Natural killer cell (primary cell): ENCODE measurements around the gene EAF1. TPM values are rescaled to one million over a fixed set of nuclear protein-coding genes. Genes with fewer than 3 reads are reported as not detected.

Experiments
- ATAC-seq, 3 donors: fragments of 150-1000 bp in 2 of 3; fragments of 200-7000 bp in 1 of 3; cut with Tn5 transposase; 1 replicate in 1 of 3; 2 replicates in 2 of 3; pipeline ENCODE4 v1.10.0; 2021; ENCODE audit warnings: mild to moderate bottlenecking in 2 of 3, moderate library complexity in 2 of 3
- DNase-seq, 2 donors: peaks; one replicate each; pipeline versions ENCODE4 v3.0.0 to v3.0.0-alpha.2; 2013 to 2021; ENCODE audit warnings: mixed read lengths in 1 of 2
- H3K27ac ChIP-seq: one replicate; pipeline ENCODE4 v1.5.1; 2013; ENCODE audit warnings: mild to moderate bottlenecking, low read length
- H3K27me3 ChIP-seq: one replicate; pipeline ENCODE4 v1.6.1; 2013; ENCODE audit warnings: low read length; ENCODE audit not compliant: control insufficient read depth, insufficient read depth
- H3K36me3 ChIP-seq: one replicate; pipeline ENCODE4 v1.6.1; 2013; ENCODE audit warnings: low read length; ENCODE audit not compliant: control insufficient read depth, insufficient read depth
- H3K4me1 ChIP-seq: one replicate; pipeline ENCODE4 v1.6.1; 2013; ENCODE audit warnings: low read length; ENCODE audit not compliant: control insufficient read depth, insufficient read depth
- H3K4me3 ChIP-seq: one replicate; pipeline ENCODE4 v1.5.1; 2013; ENCODE audit warnings: low read length
- H3K9me3 ChIP-seq: one replicate; pipeline ENCODE4 v1.6.1; 2013; ENCODE audit warnings: low read length; ENCODE audit not compliant: control insufficient read depth, insufficient read depth
- H3K27ac Mint-ChIP-seq, 2 donors: one replicate each; pipeline ENCODE4 v1.8.0; 2022; ENCODE audit warnings: mild to moderate bottlenecking in 2 of 2, mixed read lengths in 2 of 2, moderate library complexity in 1 of 2
- H3K27me3 Mint-ChIP-seq, 2 donors: one replicate each; pipeline ENCODE4 v1.8.0; 2022; ENCODE audit warnings: low read depth in 2 of 2, mixed read lengths in 2 of 2
- H3K36me3 Mint-ChIP-seq: one replicate; pipeline ENCODE4 v1.8.0; 2022; ENCODE audit warnings: mixed read lengths
- H3K4me1 Mint-ChIP-seq, 2 donors: one replicate each; pipeline ENCODE4 v1.8.0; 2022; ENCODE audit warnings: mixed read lengths in 2 of 2
- H3K4me3 Mint-ChIP-seq: one replicate; pipeline ENCODE4 v1.8.0; 2022; ENCODE audit warnings: mild to moderate bottlenecking, moderate library complexity, mixed read lengths
- H3K9me3 Mint-ChIP-seq, 2 donors: one replicate each; pipeline ENCODE4 v1.8.0; 2022; ENCODE audit warnings: mixed read lengths in 2 of 2
- CTCF ChIP-seq: fragments of 200-600 bp; IDR thresholded peaks from one replicate; pipeline ENCODE4 v1.8.0; 2022; ENCODE audit warnings: antibody characterized with exemption
- WGBS: methylation state at CpG from one replicate; pipeline ENCODE4 v1.1.7; 2013; ENCODE audit warnings: missing lambda C conversion rate; ENCODE audit not compliant: insufficient coverage; 5-methylcytosine and 5-hydroxymethylcytosine counted together
- intact Hi-C: fragments of 100-400 bp; cut with micrococcal nuclease; formaldehyde crosslinking; loops from one replicate; pipeline ENCODE4 v1.14.2; 2022
- total RNA-seq, 4 donors: library from RNA; stranded (reverse); fragments of 120-200 nt in 1 of 4; gene quantifications; one replicate each; pipeline versions ENCODE4 v1.2.3 to v1.2.4, GENCODE V29; 2013 to 2022

The EAF1 gene
- total RNA-seq, 3 donors from 2014 or later (not counting 1 experiment from before 2014, with no cell fraction given) = 39.7 to 45.8 (median 41.5) TPM

GRCh38 chr3:15471861-15472260, 44.5 kb downstream of the EAF1 start:
- ATAC-seq (no peak), DNase-seq (no peak)
- Histone ChIP-seq H3K27ac (no peak overlapping the region), H3K27me3 (no peaks in the 10 kb centered on the region), H3K9me3 (no peaks in the 10 kb centered on the region), H3K4me3 (no peak overlapping the region), H3K36me3 (peaks cover 3% of the 10 kb centered on the region), H3K4me1 (peaks cover 21% of the 10 kb centered on the region)
- Mint-ChIP-seq H3K27ac (no peak overlapping the region), H3K9me3 (no peaks in the 10 kb centered on the region), H3K36me3 (no peaks in the 10 kb centered on the region), H3K4me3 (no peak overlapping the region), H3K4me1 (peaks cover 25% of the 10 kb centered on the region in 2 donors), H3K27me3 (no peaks in the 10 kb centered on the region)
- no peak for TF ChIP-seq CTCF
- intact Hi-C loops = no loop called here
- 100% methylated on average over 2 of the region's 3 CpGs for WGBS

- intact Hi-C loops = no loop called here
- no peak for ATAC-seq
- Mint-ChIP-seq H3K4me1 (peaks cover 13 to 14% of the 10 kb centered on the region in 2 donors), H3K4me3 (no peak overlapping the region), H3K36me3 (no peaks in the 10 kb centered on the region), H3K27me3 (no peaks in the 10 kb centered on the region), H3K9me3 (no peaks in the 10 kb centered on the region), H3K27ac (no peak overlapping the region)
- no peak for TF ChIP-seq CTCF
- peaks cover 2% of the 10 kb centered on the region for H3K4me1 ChIP-seq
- H3K27ac ChIP-seq = no peak overlapping the region
- peaks cover 3% of the 10 kb centered on the region for H3K36me3 ChIP-seq
- H3K4me3 ChIP-seq = no peak overlapping the region
- no peaks in the 10 kb centered on the region for H3K9me3 ChIP-seq
- no peaks in the 10 kb centered on the region for H3K27me3 ChIP-seq
- no peak for DNase-seq
- WGBS = 81% methylated on average over 5 of the region's 5 CpGs
These were observed 47.8 kb downstream of the EAF1 start for GRCh38 chr3:15475161-15475560.

GRCh38 chr3:15476378-15476777, 49.0 kb downstream of the EAF1 start:
- H3K27ac Mint-ChIP-seq = no peak overlapping the region
- peaks cover 10 to 16% of the 10 kb centered on the region in 2 donors for H3K4me1 Mint-ChIP-seq
- Histone ChIP-seq H3K4me3 (no peak overlapping the region), H3K9me3 (no peaks in the 10 kb centered on the region), H3K36me3 (peaks cover 3% of the 10 kb centered on the region), H3K27me3 (no peaks in the 10 kb centered on the region), H3K27ac (no peak overlapping the region), H3K4me1 (peaks cover 2% of the 10 kb centered on the region)
- H3K9me3 Mint-ChIP-seq = no peaks in the 10 kb centered on the region
- no peak for DNase-seq
- H3K36me3 Mint-ChIP-seq = no peaks in the 10 kb centered on the region
- no peak for ATAC-seq
- 90% methylated on average over 3 of the region's 3 CpGs for WGBS
- no peak for TF ChIP-seq CTCF
- intact Hi-C loops = no loop called here
- H3K4me3 Mint-ChIP-seq = no peak overlapping the region
- H3K27me3 Mint-ChIP-seq = no peaks in the 10 kb centered on the region

- DNase-seq = no peak
These were observed 50.7 kb downstream of the EAF1 start for GRCh38 chr3:15477951-15478639.

More at GRCh38 chr3:15477951-15478639, 50.7 kb downstream of the EAF1 start:
- no peaks in the 10 kb centered on the region for H3K27me3 Mint-ChIP-seq
- H3K36me3 ChIP-seq = peaks cover 3% of the 10 kb centered on the region
- no peaks in the 10 kb centered on the region for H3K36me3 Mint-ChIP-seq
- 89% methylated on average over 6 of the region's 6 CpGs for WGBS
- H3K27ac ChIP-seq = no peak overlapping the region
- no peaks in the 10 kb centered on the region for H3K9me3 Mint-ChIP-seq
- TF ChIP-seq CTCF = no peak
- H3K4me3 ChIP-seq = no peak overlapping the region
- H3K4me3 Mint-ChIP-seq = no peak overlapping the region
- H3K27ac Mint-ChIP-seq = no peak overlapping the region
- H3K27me3 ChIP-seq = no peaks in the 10 kb centered on the region
- ATAC-seq = no peak
- H3K4me1 Mint-ChIP-seq = peaks cover 11 to 19% of the 10 kb centered on the region in 2 donors
- H3K9me3 ChIP-seq = no peaks in the 10 kb centered on the region
- intact Hi-C loops = no loop called here
- H3K4me1 ChIP-seq = peaks cover 2% of the 10 kb centered on the region
